ENCODE data around the gene CCND3. TPM values are rescaled to one million over a fixed set of nuclear protein-coding genes. Genes with fewer than 3 reads are reported as not detected.

CCND3 gene
- total and polyA plus RNA-seq, 2 of the 13 experiments (the other 11 are each of a cell fraction or from before 2014, with no cell fraction given) = 4.3 to 7.2 TPM

DNA sequence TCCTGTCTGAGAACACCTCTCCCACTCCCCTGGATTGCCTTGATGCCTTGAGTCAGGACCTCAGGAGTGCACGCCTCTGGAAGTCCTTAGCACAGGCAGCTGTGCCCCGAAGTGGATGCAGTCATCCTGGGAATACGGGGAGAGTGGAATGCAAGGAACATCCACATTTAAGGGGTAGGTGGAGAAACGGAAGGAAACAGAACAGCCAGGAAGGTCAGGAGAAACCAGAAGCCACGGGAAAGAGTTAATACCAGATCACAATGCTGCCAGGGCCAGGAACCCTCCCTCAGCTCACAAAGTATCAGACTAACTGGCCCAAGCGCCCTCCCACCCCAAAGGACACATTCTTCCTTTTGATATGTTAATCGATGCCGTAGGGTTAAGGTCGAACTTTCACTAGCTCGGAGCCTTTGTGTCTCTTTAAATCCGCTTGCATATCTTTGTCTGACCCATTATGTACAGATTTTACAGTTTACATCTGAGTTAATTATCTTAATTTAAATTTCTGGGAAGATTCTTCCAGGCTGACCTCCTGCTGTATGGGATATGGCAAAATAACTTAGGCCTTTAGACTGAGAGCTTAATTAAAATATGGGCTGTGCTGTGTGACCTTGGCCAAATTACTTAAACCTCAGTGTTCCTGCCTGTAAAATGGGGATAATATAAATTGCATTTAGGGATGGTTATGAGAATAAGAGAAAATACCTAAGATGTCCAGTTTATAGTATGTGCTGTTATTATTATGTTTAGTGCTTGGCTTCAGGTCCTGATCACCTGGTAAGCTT, 24.0 kb upstream of the CCND3 start:
- FAIRE-seq = no peak
- H3K27me3 ChIP-seq (ENCODE audit: control insufficient read depth in 1 of 2, insufficient read depth in 2 of 2, low read length in 2 of 2) = no peaks in the 10 kb centered on the region
- H3K4me1 ChIP-seq (ENCODE audit: insufficient read depth, low read length) = peaks cover 45% of the 10 kb centered on the region
- H3K27ac ChIP-seq (ENCODE audit: extremely low read length, insufficient read depth, low read length) = no peak overlapping the region
- H3K4me3 ChIP-seq (replicated peaks in 1 of 3; ENCODE audit: insufficient read depth in 1 of 3, low read depth in 2 of 3, low read length in 3 of 3) = no peak overlapping the region
- H3K36me3 ChIP-seq (replicated peaks in 1 of 2; ENCODE audit: control insufficient read depth in 1 of 2, insufficient read depth in 2 of 2, low read length in 2 of 2) = no peaks in the 10 kb centered on the region
- in situ Hi-C loops (cut with HindIII; ENCODE audit: extremely low pct_ligation_motif_present, low pct_unique_long_range_greater_than_20kb) (no loop called here), intact Hi-C loops (cut with micrococcal nuclease; ENCODE audit: unreplicated experiment) (loop anchor here (2.0 kb wide), 1 partner anchor 25 kb away; the partner anchor contains the start of gene CCND3)
- peak; percentile 83 for ATAC-seq
- H3K79me2 ChIP-seq (ENCODE audit: insufficient read depth, low read length) = no peaks in the 10 kb centered on the region
- DNase-seq (ENCODE audit: low spot score) = peak; percentile 84
- CTCF ChIA-PET (ENCODE audit: low intra/inter-chr PET ratio, low total read pairs) = no interaction called here
- H2AFZ ChIP-seq (ENCODE audit: low read length) = peak overlapping the region; percentile 46
- H3K4me2 ChIP-seq (ENCODE audit: low read depth, low read length) = peak overlapping the region; percentile 37
- no peaks in the 10 kb centered on the region for H4K20me1 ChIP-seq (ENCODE audit: insufficient read depth, low read length)
- POLR2A ChIA-PET = no interaction called here
- BruUV-seq (replicated peaks) = no TSS peak
- 7% methylated on average over 11 of the region's 11 CpGs for whole genome bisulfite sequencing (ENCODE audit: low lambda C conversion rate)
- H3K9me3 ChIP-seq (ENCODE audit: low read length) = no peaks in the 10 kb centered on the region
- H3K9ac ChIP-seq (ENCODE audit: insufficient read depth, low read depth, low read length) = no peak overlapping the region
- no peak for TF ChIP-seq NFIB (CRISPR knock-in tag; IDR thresholded peaks at IDR 0.05; ENCODE audit: borderline replicate concordance)
- peak; percentile 67; the same call in 1 of the 2 replicates for TF ChIP-seq ONECUT2 (CRISPR knock-in tag; IDR thresholded peaks at IDR 0.05)
- TF ChIP-seq ZNF839 (CRISPR knock-in tag; IDR thresholded peaks at IDR 0.05; ENCODE audit: borderline replicate concordance) = no peak
- no peak for TF ChIP-seq ZNF552 (CRISPR knock-in tag; IDR thresholded peaks at IDR 0.05; ENCODE audit: borderline replicate concordance)
- no peak for TF ChIP-seq CHCHD3 (CRISPR knock-in tag; IDR thresholded peaks at IDR 0.05)
- no peak for TF ChIP-seq ISL2 (CRISPR knock-in tag; IDR thresholded peaks at IDR 0.05)
- no peak for TF ChIP-seq STAG1 (CRISPR knock-in tag; IDR thresholded peaks at IDR 0.05)
- no peak for TF ChIP-seq ZNF234 (CRISPR knock-in tag; conservative IDR thresholded peaks at IDR 0.05)
- peak; percentile 56 for TF ChIP-seq ASH2L (IDR thresholded peaks at IDR 0.05; ENCODE audit: insufficient read length, low read depth, low read length)
- peak in 1 of 2 experiments; percentile 30; a peak in 1 of 4 replicates for TF ChIP-seq NR2F1 (CRISPR knock-in tag; IDR thresholded peaks at IDR 0.05)
- peak; percentile 90 for TF ChIP-seq ZMYM3 (CRISPR knock-in tag; IDR thresholded peaks at IDR 0.05)
- TF ChIP-seq ZNF333 (CRISPR knock-in tag; IDR thresholded peaks at IDR 0.05; ENCODE audit: borderline replicate concordance) = no peak
- no peak for TF ChIP-seq FUBP1 (CRISPR knock-in tag; IDR thresholded peaks at IDR 0.05; ENCODE audit: borderline replicate concordance)
- TF ChIP-seq SMYD3 (CRISPR knock-in tag; IDR thresholded peaks at IDR 0.05) = no peak
- TF ChIP-seq KDM5B (CRISPR knock-in tag; IDR thresholded peaks at IDR 0.05; ENCODE audit: borderline replicate concordance) = no peak
- no peak for TF ChIP-seq ZNF224 (CRISPR knock-in tag; IDR thresholded peaks at IDR 0.05)
- TF ChIP-seq NR2F6 (IDR thresholded peaks at IDR 0.05) = peak; percentile 52; the same call in 1 of the 2 replicates
- no peak for TF ChIP-seq NR2F6 (CRISPR knock-in tag; IDR thresholded peaks at IDR 0.05)
- TF ChIP-seq ZNF616 (CRISPR knock-in tag; IDR thresholded peaks at IDR 0.05; ENCODE audit: low read depth) = no peak
- no peak for TF ChIP-seq ZNF607 (CRISPR knock-in tag; IDR thresholded peaks at IDR 0.05; ENCODE audit: borderline replicate concordance)
- TF ChIP-seq, protein P1, sequence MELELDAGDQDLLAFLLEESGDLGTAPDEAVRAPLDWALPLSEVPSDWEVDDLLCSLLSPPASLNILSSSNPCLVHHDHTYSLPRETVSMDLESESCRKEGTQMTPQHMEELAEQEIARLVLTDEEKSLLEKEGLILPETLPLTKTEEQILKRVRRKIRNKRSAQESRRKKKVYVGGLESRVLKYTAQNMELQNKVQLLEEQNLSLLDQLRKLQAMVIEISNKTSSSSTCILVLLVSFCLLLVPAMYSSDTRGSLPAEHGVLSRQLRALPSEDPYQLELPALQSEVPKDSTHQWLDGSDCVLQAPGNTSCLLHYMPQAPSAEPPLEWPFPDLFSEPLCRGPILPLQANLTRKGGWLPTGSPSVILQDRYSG (CRISPR knock-in tag; IDR thresholded peaks at IDR 0.05) = no peak
- no peak for TF ChIP-seq ZNF3 (CRISPR knock-in tag; IDR thresholded peaks at IDR 0.05)
- TF ChIP-seq CHD4 (IDR thresholded peaks at IDR 0.05; ENCODE audit: borderline replicate concordance, low read length) = peak; percentile 99
- TF ChIP-seq PCBP1 (IDR thresholded peaks at IDR 0.05; ENCODE audit: borderline replicate concordance, low read depth, low read length) = no peak
